NCI-H2171 (cell line): ENCODE data around the gene PRKAG1.

Source experiments
- DNase-seq: peaks from one replicate; lab custom pipeline; 2025; lab: John Stamatoyannopoulos, UW

The PRKAG1 gene

DNA sequence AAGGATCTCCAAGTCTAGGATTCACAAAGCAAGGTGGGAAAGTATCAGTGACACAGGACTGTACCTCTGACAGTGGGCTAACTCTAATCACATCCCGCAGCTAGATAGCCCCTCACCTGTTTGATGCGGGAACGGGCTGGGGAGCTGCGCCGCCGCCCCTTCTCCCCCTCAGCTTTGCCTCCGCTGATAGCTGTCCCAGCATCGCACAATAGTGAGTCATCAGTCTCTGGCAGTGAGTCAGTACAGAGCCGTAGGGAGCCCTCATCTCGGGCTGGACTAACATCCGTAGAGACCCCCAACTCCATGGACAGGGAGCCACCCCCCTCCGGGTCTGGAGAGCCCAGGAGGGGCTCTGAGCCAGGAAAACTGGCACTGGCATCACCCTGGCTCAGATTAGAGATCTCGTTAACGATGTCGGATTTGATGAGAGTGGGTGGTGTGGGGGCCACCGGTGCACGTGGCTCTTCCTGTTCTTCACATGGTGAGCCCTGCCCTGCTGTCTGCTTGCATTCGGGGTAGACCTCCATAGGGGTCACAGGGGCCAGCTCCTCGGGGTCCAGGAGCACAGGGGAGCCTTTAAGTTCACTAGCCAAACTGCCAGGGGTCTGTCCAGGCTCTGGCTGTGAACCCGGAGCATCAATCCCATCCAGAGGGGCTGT, 31.1 kb upstream of the PRKAG1 start:
- no peak for DNase-seq

DNA sequence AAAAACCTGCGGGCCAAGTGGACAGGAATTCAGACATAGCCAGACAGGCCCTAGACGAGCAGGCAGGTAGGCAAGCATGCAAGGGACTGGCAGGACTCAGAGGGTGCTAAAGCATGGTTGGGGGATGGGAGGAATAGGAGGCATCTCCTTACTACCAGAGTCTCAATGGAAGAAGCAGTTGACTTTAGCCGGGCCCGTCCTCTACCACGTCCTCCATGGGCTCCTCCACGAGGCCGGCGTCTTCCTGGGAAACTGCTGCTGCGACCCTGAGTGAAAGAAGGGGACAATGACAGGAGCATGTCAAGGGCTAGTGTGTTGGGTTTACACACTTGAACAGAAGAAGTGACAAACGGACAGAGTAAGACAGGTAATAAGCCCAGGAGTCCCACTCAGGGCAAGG, 30.4 kb upstream of the PRKAG1 start:
- no peak for DNase-seq

DNA sequence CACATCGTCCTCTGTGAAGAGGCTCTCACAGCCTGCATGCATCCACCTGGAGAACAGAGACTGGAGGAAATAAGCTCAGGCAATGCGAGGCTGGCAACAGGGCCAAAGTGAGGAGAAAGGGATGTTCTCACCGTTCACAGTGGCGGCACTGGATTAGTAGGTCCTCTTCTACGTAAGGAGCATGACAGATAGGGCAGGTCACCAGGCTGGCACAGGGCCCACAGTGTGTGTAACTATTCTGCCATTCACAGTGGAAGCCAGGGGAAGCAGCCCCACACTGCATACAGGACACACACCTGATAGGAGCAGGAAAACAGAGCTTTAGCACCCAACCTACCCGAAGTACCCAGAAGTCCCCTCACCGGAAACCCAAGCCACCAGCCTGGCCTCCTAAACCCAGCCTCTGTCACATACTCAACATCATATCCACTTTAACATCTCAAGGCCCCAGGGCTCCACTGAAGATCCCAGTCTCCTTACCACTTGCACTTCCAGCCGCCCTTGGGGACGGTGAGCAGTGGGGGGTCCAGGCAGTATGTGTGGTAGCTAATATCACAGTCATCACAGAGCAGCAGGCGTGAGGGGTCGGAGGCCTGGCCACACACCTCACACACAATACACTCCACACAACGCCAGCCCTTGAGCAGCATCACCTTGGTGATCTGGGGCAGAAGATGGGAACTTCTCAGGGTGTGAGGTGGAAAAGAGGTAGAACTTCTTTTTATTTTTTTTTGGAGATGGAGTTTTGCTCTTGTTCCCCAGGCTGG, 27.7 kb upstream of the PRKAG1 start:
- no peak for DNase-seq

DNA sequence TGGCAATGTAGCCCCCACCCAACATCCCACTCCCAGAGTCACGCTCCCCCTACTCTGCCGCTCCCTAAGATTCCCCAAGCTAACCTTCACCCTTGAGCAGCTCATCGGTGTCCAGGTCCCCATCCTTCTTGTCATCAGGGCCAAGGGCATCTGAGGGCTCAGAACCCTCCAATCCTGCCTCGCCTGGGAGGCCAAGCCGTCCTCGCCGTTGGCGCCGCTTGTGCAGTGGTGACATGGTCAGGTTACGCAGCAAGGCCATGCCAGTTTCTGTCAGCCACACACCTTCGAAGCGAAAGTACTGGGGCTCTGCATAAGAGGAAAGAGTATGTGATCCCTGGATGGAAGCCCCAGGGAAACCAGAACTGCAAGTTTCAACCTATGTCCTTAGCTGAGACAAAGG, 26.1 kb upstream of the PRKAG1 start:
- DNase-seq, result no peak

DNA sequence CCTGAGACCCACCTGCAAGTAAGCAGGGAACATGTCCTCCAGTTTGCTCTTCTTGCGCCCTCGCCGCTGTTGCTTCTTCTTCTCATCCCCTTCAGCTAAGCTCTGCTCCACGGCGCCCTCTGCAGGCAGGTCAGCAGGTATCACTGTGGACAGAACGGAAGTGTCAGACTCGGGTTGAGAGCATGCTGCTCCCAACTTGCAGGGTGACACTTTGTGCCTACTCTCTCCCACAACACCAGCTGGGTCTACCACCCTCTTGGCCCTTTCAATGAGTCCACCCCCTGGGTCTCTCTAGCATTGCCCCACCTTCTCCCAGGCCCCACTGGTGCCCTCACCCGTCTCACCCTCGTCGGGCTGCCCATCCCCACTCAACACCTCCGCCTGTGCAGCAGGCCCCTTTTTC, 25.3 kb upstream of the PRKAG1 start:
- no peak for DNase-seq

DNA sequence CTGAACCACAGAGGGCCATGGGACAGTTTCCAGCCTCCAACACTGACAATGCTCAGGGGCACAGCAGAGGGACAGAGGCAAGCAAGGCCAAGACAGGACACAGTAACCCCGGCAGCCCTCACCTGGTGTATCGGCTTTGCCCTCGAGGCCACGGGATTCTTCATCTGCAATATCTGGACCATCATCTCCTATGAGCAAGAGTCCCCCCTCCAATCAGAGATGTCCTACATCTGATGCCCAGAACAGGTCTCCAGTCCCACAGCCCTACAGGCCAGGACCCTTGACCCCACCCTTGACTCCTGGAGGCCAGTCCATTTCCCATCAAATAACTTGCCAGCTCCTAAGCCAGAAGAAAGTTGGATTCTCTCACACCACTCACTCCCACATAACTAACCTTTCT, 24.7 kb upstream of the PRKAG1 start:
- DNase-seq, result no peak

DNA sequence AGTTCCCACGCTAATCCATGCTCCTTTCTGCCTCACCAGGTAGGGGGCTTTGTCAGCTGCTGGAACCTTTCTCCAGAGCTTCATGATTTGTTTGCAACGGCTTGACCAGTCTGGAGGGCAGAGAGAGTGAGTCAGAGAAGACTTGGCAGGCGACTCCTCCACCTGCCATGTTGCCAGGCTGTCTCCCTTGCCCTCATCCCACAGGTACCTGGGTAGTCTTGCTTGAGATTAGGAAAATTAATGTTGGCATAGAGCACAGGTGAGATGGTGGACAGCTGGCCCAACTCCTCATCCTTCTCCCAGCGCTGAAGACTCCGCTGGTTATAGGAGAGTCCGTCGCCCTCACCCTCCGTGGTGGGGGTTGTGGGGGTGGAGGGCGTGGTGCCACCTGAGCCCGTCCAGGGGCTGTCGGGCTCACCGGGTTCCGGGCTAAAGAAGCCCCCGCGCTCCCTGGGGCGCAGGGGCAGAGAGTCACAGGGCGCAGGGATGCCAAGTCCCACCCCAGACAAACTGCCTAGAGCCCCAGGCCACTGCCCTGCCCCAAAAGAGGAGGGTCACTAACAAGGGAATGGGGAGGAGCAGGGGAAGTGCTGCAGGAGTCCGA, 23.4 kb upstream of the PRKAG1 start:
- DNase-seq, result no peak

DNA sequence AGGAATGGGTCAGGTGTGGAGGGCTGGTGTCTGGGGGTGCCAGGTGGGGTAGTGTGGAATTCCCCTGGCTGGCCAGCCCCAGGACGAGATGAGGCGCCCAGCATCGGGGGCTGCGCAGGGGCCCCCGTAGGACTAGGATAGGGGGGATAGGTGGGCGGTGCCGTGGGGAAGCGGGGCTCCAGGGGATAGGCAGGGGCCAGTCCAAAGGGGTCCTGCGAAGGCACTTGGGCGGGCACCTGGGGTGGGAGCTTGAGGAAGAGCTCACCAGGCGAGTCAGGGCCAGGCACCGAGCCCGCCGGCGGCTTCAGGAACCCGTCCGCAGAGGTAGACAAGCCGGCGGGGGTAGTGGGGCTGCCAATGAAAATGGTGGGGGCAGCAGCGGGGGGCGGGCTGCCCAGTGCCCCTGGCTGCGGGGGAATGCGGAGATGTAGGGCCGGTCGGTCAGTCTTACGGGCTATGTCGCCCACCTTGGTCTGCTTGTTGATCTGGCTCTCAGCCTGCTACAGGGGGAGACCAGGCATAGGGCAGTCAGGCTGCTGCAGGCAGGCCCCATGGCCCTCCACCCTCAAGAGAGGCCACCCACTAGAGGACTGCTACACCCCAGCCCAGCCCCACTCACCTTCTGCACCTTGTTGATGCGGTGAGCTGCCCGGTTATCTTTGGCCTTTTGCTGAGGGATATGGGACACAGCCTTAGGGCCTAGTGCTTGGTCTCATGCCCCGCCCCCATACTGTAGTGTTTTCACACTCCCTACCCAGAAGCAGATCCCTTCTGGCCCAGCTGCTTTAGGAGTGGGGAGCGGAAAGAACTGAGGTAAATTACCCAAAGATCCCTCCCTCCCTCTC, 22.7 kb upstream of the PRKAG1 start:
- no peak for DNase-seq

DNA sequence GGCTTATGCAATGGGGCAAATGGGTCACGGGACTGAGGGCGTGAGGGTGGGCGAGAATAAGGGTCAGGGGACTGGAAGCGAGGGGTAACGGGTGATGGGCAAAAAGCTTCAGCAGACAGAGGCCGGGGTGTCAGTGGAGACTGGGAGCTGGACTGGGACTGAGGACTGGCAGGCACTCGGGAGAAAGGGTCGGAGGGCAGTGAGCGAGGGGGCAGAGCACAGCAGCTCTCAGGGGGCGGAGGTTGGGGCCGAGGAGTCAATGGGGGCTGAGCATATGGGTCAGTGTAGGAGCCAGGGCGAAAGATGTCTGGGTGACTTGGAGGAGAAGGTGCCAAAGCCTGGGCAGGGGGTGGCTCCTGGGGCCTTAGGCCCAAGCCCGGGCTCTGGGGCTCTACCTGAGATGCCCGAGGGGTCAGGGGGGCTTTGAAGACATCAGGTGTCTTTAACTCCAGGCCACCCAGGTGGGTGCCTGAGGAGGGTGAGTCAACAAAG, 21.8 kb upstream of the PRKAG1 start:
- no peak for DNase-seq

DNA sequence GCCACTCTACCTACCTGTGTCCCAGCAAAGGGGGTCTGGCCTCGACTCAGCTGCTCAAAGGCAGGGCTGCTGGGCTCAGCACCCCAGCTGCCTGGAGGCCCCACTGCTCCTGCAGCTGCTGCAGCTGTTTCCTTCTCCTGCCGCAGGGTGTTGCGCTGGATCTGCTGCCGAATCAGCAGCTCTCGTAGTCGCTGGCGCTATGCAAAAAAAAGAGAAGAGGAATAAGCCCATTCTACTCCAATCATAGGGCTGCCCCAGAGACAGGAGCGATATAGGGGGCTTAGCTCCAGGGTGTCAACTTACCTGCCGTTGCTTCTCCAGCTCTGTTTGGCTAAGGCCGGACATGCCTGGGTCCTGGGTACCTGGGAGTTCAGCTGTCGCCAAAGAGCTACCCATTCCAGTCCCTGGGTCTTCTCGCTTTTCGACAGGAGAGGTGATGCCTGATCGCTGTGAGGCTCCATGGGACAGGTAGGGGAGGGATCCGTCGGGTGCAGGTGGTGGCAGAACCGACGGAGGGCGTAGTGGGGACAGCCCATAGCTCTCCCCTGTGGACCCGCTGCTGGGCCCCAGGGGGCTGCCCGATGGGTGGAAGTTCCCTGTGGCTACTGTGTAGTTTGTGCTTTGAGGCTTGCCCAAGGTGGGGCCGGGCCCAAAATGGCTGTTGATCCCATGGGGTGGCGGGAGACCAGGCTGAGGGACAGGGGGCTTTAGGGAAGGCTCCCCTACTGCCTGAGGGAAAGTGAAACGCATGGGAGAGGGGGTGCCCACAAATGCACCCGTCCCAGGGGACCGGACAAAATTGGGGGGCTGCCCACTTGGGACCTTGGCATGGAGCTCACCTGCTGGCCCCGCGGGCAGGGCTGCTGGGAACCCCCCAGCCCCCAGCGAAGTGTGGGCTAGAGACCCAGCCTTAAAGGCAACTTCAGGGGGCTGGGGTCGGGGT, 21.1 kb upstream of the PRKAG1 start:
- no peak for DNase-seq

DNA sequence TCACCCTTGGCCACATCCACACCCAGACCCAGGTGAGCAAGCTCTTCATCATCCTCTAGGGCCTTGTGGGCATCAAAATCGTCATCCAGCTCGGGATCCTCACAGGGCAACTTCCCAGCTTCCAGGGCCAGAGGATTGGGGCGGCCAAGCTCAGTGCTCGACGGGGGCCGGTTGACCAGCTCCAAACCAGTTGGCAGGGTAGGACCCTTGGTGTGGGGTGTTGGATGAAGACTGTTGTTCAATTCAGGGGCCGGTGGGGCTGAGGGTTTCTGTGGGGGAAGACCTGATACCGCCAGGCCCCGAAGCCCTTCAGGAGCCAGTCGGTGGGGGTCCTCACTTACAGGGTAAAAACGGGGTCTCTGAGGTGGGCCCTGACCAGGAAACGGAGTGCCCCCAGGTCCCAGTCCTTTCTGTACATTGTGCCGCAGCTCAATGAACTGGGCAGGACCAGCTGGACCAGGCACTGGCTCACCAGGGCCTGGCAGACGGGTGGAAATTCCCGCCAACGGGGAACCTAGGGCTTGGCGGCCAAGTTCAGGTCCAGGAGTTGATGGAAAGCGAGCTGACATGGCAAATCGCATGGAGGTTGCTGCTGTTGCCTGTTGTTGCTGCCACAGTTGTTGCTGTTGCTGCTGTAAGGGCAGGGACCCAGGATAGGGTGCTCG, 19.8 kb upstream of the PRKAG1 start:
- no peak for DNase-seq

DNA sequence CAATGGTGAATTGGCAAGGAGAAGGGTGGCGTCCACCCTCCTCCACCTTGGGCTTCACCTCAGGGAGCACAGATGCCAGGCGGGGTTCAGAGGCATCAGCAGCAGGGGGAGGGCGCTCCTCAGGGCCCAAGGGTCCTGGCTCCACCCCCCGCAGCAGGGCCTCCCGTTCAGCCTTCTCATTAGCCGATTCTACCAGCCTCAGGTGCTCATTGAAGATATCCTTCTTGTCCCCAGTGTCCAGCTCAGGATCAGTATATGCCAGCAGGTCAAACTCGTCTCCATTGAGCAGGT, 19.3 kb upstream of the PRKAG1 start:
- DNase-seq, result no peak

DNA sequence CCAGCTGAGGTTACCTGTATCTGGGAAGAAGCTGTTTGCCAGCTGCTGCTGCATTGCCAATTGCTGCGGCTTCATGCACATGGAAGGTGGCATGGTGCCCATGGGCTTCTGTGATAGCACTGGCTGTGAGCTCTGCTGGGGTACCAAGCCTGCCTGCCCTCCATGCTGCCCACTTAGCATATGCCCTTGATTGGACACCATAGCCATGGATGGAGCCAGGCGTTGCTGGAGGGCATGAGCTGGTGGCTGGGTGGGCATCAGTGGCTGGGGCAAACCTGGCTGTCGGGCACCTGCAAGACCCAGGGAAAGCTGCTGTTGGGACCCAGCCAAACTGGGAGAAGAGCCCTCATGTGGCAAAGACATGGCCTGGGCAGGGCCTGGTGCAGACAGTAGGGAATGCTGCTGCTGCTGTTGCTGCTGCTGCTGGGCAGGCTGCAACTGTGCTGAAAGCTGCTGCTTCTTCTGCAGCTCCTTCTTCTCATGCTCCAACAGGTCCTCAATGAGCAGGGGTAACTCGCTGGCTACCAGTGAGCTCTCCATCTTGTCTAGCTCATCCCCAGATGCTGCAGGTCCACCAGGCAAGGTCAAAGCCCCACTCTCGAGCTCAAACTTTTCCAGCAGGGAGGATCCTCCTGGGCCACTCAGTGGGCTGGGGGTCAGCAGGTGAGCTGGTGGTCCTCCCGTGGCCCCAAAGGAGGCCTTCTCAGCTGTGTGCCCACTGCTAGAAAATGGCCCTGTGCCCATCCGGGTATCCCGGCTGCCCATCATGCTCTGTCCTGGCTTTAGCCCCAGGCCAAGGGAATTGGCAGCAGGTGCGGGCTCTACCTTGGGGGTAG, 18.8 kb upstream of the PRKAG1 start:
- DNase-seq, result no peak

DNA sequence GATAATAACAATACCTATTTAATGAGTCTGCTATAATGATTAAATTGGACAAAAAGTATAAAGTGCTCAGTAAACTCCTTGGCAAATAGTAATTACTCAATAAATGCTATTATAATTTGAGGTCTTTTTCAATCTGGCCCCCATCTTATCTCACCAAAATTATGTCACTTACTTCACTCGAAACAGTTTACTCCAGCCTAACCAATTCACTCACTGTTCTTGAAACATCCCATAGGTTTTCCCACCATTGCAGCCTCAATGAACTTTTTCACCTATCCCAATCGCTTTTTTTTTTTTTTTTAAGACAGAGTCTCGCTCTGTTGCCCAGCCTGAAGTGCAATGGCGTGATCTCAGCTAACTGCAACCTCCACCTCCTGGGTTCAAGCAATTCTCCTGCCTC, 17.5 kb upstream of the PRKAG1 start:
- no peak for DNase-seq

DNA sequence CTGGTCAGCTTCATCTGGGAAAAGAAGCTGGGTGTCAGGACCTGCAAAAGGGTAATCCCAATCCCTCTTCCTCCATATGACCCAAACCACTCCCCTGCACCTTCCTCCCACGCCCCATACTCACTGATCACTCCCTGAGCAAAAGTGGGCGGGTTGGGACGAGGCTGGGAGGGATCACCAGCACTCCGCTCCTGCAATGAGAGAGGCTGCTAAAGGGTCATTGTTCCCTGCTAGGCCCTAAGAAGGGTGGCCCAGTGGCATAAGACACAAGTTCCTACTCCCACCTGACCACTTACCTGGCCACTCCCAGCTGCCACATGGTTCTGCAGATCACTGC, 15.7 kb upstream of the PRKAG1 start:
- no peak for DNase-seq

DNA sequence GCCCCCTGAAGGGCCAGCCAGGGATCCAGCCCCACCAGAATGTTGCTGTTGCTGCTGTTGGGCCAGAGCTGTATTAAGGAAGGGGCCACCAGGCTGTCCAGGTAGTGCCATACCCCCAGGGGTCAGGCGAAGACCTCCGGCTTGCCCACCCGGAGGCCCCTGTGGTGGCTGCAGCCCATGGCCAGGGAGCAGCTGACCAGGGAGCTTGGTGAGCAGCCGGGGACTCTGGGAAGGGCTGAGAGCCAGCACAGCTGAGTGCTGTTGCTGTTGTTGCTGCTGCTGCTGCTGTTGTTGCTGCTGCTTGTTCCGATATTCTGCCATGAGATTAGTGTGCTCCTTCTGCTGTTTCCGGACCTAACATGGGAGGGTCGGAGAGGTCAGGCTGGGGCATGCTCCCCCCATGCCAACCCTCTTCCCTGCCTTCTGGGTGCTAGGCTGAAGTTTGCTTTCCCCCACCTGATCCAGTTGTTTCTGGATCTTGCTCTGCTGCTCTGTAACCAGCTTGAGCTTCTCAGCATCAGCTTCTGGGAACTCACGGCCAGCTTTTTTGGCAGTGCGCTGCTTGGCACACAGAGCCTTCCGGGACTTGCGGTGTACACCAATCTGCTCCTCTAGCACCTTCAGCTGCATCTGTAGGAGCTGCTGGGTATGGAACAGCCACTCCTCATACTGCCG, 15.2 kb upstream of the PRKAG1 start:
- no peak for DNase-seq

DNA sequence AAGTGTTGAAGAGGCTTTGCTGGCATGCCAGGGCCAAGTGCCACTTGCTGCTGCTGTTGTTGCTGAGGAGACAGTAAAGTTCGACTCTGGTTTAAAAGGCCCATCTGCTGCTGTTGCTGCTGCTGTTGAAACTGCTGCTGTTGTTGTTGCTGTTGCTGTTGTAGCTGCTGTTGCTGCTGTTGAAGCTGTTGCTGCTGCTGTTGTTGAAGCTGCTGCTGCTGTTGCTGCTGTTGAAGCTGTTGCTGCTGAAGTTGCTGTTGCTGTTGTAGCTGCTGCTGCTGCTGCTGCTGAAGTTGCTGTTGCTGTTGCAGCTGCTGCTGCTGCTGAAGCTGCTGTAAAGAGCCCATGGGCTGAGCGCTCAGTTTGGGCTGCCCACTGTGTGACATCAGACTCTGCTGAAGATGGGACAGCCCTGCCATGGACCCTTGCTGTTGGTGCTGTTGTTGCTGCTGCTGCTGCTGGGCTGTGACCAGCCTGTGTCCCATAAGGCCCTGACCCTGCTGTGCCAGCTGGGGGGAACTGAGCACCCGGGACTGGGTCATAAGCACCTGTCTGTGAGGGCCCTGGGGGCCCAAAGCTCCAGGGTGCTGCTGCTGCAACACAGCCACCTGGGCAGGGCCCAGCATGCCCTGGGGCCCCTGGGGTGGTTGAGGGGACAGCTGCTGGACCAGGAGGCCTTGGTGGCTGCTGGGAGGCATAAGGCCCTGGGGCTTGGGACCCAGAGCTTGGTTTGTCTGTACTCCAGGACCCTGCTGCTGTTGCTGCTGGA, 14.3 kb upstream of the PRKAG1 start:
- DNase-seq, result no peak

DNA sequence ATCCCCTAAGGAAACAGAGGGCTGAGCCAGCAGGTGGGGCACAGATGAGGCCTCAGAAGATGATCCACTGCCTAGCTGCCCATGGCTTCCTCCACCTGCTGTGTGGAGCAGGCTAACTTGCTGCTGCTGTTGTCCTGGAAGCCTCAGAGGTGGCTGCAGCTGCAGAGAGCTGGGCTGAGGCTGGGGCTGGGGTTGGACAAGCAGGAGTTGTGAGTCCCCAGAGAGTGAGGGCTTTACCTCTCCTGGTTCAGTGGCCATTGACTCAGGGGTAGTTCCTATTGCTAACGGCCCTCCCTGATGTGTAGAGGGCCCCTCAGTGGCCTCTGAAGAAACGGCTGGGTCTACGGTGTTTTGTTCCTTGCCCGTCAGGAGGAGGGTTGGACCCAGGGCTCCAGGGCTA, 13.7 kb upstream of the PRKAG1 start:
- DNase-seq, result no peak
